ENCODE measurements around the gene KRTAP3-3.

The KRTAP3-3 gene

DNA sequence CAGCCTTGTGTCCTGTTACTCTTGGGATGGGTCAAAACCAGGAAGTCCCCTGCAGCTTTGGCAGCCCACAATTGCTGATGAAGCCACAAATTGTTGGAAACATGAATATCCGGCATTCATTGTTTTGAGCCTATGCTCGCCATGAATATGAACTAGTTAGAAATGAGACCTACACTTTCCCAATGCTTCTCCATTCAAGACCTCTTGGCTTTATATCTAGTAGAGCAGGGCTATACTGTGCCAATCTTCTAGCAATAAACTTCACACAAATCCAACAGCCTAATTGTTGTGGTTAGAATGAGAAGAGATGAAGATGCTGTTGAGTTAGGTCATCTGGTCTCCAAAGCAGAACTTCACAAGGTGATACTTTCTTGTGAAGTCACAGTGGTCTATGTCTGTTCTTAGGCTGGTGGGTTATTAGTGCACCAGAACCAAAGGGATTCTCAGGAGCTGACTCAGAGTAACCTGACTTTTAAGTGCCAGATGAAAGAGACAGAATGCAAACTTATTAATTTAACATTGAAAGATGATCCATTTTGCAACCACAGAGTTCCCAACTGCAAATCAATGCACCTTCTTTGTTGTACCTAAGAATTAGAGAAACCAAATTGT lies 42.8 kb downstream of the KRTAP3-3 start:
- Histone ChIP-seq H3K4me3 (ENCODE audit: low read length) (no peak overlapping the region), H3K27ac (ENCODE audit: low read depth, low read length) (no peak overlapping the region), H3K4me1 (ENCODE audit: control insufficient read depth, insufficient read depth, low read length) (no peaks in the 10 kb centered on the region), H3K36me3 (ENCODE audit: control insufficient read depth, insufficient read depth, low read length) (no peaks in the 10 kb centered on the region), H3K27me3 (ENCODE audit: control insufficient read depth, insufficient read depth, low read length) (no peaks in the 10 kb centered on the region), H3K9ac (ENCODE audit: low read length) (no peak overlapping the region)

DNA sequence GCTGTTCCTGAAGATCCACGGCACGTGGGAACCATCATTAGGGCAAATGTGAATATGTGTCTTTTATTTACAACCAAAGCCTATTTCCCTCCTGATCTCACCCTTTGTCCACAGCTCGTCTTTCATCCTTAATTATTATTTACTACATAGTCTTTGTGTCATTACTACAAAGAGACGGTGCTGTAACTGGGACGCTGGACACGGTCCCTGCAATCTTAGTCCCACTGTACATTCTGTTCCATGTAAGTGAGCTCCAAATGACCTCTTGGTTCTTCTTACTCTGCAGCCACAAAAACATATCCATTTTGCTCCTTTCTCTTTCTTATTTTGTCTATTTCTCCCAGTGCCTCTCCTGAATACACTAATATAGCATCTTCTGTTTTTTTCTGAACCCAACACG lies 43.8 kb downstream of the KRTAP3-3 start:
- Histone ChIP-seq H3K4me1 (ENCODE audit: control insufficient read depth, insufficient read depth, low read length) (no peaks in the 10 kb centered on the region), H3K36me3 (ENCODE audit: control insufficient read depth, insufficient read depth, low read length) (no peaks in the 10 kb centered on the region), H3K27ac (ENCODE audit: low read depth, low read length) (no peak overlapping the region), H3K27me3 (ENCODE audit: control insufficient read depth, insufficient read depth, low read length) (no peaks in the 10 kb centered on the region), H3K4me3 (ENCODE audit: low read length) (no peak overlapping the region), H3K9ac (ENCODE audit: low read length) (no peak overlapping the region)

DNA sequence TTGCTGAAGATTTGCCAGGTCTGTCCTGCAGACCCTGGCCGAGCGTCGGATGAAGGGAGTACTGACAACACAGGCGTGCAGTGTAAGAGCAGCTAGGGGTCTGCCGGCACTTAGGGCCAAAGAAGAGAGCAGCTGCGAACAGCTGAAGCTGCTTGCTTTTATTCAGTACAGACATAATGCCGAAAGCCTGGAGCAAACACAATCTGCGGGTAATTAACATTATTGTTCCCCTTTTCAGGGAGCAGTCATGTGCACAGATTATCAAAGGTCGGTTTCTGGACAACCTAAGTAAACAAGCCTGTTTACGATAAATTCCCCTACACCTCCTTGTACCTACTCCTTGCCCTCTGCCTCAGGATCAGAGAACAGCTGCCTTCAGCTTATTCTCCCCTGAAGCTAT lies 44.5 kb downstream of the KRTAP3-3 start:
- Histone ChIP-seq H3K27ac (ENCODE audit: low read depth, low read length) (no peak overlapping the region), H3K36me3 (ENCODE audit: control insufficient read depth, insufficient read depth, low read length) (no peaks in the 10 kb centered on the region), H3K9ac (ENCODE audit: low read length) (no peak overlapping the region), H3K4me3 (ENCODE audit: low read length) (no peak overlapping the region), H3K27me3 (ENCODE audit: control insufficient read depth, insufficient read depth, low read length) (no peaks in the 10 kb centered on the region), H3K4me1 (ENCODE audit: control insufficient read depth, insufficient read depth, low read length) (no peaks in the 10 kb centered on the region)

DNA sequence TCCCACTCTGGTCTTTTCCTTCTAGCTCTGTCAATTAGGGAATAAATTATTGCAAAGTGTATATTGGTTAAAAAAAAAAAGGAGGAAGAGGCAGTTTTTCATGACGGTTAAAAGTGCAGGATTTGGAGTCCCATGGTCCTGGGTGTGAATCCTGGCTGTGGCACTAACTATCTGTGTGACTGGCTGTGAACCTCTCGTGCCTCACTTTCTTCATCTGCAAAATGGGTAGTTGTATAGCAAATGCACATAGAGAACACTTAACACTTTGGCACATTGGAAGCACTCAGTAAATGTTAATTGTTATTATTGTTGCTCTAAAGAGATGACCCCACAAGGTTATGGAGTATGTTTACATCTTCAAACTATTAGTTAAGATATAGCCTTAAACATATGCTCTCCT lies 46.0 kb downstream of the KRTAP3-3 start:
- no peaks in the 10 kb centered on the region for H3K36me3 ChIP-seq (ENCODE audit: control insufficient read depth, insufficient read depth, low read length)
- H3K9ac ChIP-seq (ENCODE audit: low read length): no peak overlapping the region
- no peak overlapping the region for H3K27ac ChIP-seq (ENCODE audit: low read depth, low read length)
- H3K27me3 ChIP-seq (ENCODE audit: control insufficient read depth, insufficient read depth, low read length): no peaks in the 10 kb centered on the region
- no peak overlapping the region for H3K4me3 ChIP-seq (ENCODE audit: low read length)
- H3K4me1 ChIP-seq (ENCODE audit: control insufficient read depth, insufficient read depth, low read length): no peaks in the 10 kb centered on the region

DNA sequence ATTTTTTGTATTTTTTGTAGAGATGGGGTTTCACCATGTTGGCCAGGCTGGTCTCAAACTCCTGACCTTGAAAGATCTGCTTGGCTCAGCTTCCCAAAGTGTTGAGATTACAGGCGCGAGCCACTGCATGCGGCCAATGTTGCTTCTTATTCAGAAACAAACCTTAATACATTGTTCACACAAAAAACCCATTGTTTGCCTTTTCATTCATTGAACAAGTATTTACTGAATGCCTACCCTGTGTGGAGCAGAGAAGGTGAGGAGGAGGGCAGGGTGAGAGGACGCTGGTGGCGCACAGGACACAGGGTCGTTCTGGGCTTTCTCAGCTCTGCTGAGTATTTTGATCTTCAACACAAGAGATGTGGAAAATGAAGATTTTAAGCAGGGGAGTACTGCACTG lies 48.5 kb downstream of the KRTAP3-3 start:
- Histone ChIP-seq H3K27ac (ENCODE audit: low read depth, low read length) (no peak overlapping the region), H3K4me1 (ENCODE audit: control insufficient read depth, insufficient read depth, low read length) (no peaks in the 10 kb centered on the region)

DNA sequence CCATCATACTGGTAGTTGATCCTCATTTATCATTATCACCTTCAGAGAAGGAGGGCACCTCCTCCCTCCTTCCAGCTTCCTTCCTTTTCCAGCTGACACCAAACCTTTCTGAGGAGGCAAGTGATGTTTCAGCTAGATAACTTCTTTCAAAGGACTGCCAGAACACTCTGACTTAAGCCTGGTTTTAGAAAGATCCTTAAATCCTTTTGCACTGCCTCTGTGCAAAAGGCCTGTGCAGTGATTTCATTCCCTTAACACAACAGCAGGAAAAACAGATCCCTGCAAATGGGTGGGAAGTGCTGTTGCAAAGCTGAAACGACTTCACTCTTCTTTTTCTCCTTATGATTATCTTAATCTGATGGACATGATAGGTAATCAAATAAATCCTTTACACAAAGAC lies 49.4 kb downstream of the KRTAP3-3 start:
- H3K4me3 ChIP-seq (ENCODE audit: low read length): no peak overlapping the region
- H3K27me3 ChIP-seq (ENCODE audit: control insufficient read depth, insufficient read depth, low read length): no peaks in the 10 kb centered on the region
- H3K4me1 ChIP-seq (ENCODE audit: control insufficient read depth, insufficient read depth, low read length): no peaks in the 10 kb centered on the region
- no peaks in the 10 kb centered on the region for H3K36me3 ChIP-seq (ENCODE audit: control insufficient read depth, insufficient read depth, low read length)
- no peak overlapping the region for H3K27ac ChIP-seq (ENCODE audit: low read depth, low read length)
- H3K9ac ChIP-seq (ENCODE audit: low read length): no peak overlapping the region

More for the DNA sequence above, 48.5 kb downstream of the KRTAP3-3 start:
- Histone ChIP-seq H3K4me3 (ENCODE audit: low read length) (no peak overlapping the region), H3K9ac (ENCODE audit: low read length) (no peak overlapping the region), H3K36me3 (ENCODE audit: control insufficient read depth, insufficient read depth, low read length) (no peaks in the 10 kb centered on the region), H3K27me3 (ENCODE audit: control insufficient read depth, insufficient read depth, low read length) (no peaks in the 10 kb centered on the region)
